NT2/D1 (cell line): ENCODE measurements around the gene FASTKD3.

Experiments
- DNase-seq: peaks from one replicate; pipeline ENCODE4 v3.0.0-alpha.2; 2011; ENCODE audit warnings: low read depth, low spot score
- H3K27me3 ChIP-seq: 2 replicates; pipeline ENCODE4 v1.6.0; 2011; ENCODE audit warnings: mild to moderate bottlenecking; ENCODE audit not compliant: insufficient read length, insufficient read depth
- H3K36me3 ChIP-seq: 2 replicates; pipeline ENCODE4 v1.6.1; 2011; ENCODE audit warnings: mild to moderate bottlenecking, low read length, mixed read lengths; ENCODE audit not compliant: insufficient read depth, insufficient read length
- H3K4me1 ChIP-seq: 2 replicates; pipeline ENCODE4 v1.5.1; 2011; ENCODE audit not compliant: insufficient read depth, insufficient read length
- H3K4me3 ChIP-seq: 2 replicates; pipeline ENCODE4 v1.5.1; 2011; ENCODE audit warnings: low read depth; ENCODE audit not compliant: insufficient read length
- H3K9ac ChIP-seq: 2 replicates; pipeline ENCODE4 v1.6.0; 2011; ENCODE audit warnings: low read depth; ENCODE audit not compliant: insufficient read length
- H3K9me3 ChIP-seq: 2 replicates; pipeline ENCODE4 v1.5.1; 2011; ENCODE audit warnings: mild to moderate bottlenecking, low read length; ENCODE audit not compliant: insufficient read depth
- SUZ12 ChIP-seq: IDR thresholded peaks from 2 replicates; pipeline ENCODE4 v1.6.1; 2011; ENCODE audit not compliant: insufficient read length, insufficient read depth; ENCODE audit errors: extremely low read depth
- YY1 ChIP-seq: IDR thresholded peaks from 2 replicates; pipeline ENCODE4 v1.6.1; 2011; ENCODE audit not compliant: insufficient read length, insufficient read depth
- ZNF274 ChIP-seq: IDR thresholded peaks from 2 replicates; pipeline ENCODE4 v1.6.1; 2011; ENCODE audit warnings: mild to moderate bottlenecking, low read depth, low read length

FASTKD3 gene

GRCh38 chr5:7848296-7848695, 20.5 kb downstream of the FASTKD3 start:
- Histone ChIP-seq H3K4me3 (no peak overlapping the region), H3K9ac (no peak overlapping the region), H3K9me3 (peaks cover 4% of the 10 kb centered on the region; the same call in 1 of the 2 replicates), H3K36me3 (no peaks in the 10 kb centered on the region), H3K4me1 (no peaks in the 10 kb centered on the region), H3K27me3 (peaks cover 17% of the 10 kb centered on the region)
- no peak for DNase-seq
- TF ChIP-seq ZNF274 (no peak), YY1 (no peak), SUZ12 (no peak)

- TF ChIP-seq ZNF274 (no peak), YY1 (no peak), SUZ12 (no peak)
- Histone ChIP-seq H3K27me3 (peaks cover 17% of the 10 kb centered on the region), H3K9ac (no peak overlapping the region), H3K4me1 (no peaks in the 10 kb centered on the region), H3K9me3 (no peaks in the 10 kb centered on the region; the same call in 1 of the 2 replicates), H3K4me3 (no peak overlapping the region), H3K36me3 (no peaks in the 10 kb centered on the region)
- no peak for DNase-seq
These were observed 22.5 kb downstream of the FASTKD3 start for GRCh38 chr5:7846327-7846726.

GRCh38 chr5:7845557-7845956, 23.3 kb downstream of the FASTKD3 start:
- H3K36me3 ChIP-seq = no peaks in the 10 kb centered on the region
- H3K9ac ChIP-seq = no peak overlapping the region
- H3K4me1 ChIP-seq = no peaks in the 10 kb centered on the region
- no peaks in the 10 kb centered on the region for H3K9me3 ChIP-seq
- H3K27me3 ChIP-seq = peaks cover 17% of the 10 kb centered on the region
- no peak for DNase-seq
- no peak overlapping the region for H3K4me3 ChIP-seq
- TF ChIP-seq SUZ12 (no peak), ZNF274 (no peak), YY1 (no peak)

GRCh38 chr5:7844901-7845300, 23.9 kb downstream of the FASTKD3 start:
- Histone ChIP-seq H3K9me3 (no peaks in the 10 kb centered on the region), H3K4me3 (no peak overlapping the region), H3K27me3 (peaks cover 17% of the 10 kb centered on the region), H3K9ac (no peak overlapping the region), H3K36me3 (no peaks in the 10 kb centered on the region), H3K4me1 (no peaks in the 10 kb centered on the region)
- DNase-seq = no peak
- TF ChIP-seq YY1 = no peak
- no peak for TF ChIP-seq ZNF274
- TF ChIP-seq SUZ12 = no peak

- H3K4me1 ChIP-seq = no peaks in the 10 kb centered on the region
- no peak overlapping the region for H3K9ac ChIP-seq
- no peak for DNase-seq
- H3K27me3 ChIP-seq = no peaks in the 10 kb centered on the region
- no peaks in the 10 kb centered on the region for H3K9me3 ChIP-seq
- H3K36me3 ChIP-seq = no peaks in the 10 kb centered on the region
- TF ChIP-seq SUZ12 (no peak), YY1 (no peak), ZNF274 (no peak)
- H3K4me3 ChIP-seq = no peak overlapping the region
These were observed 26.3 kb downstream of the FASTKD3 start for GRCh38 chr5:7842531-7842930.

DNA sequence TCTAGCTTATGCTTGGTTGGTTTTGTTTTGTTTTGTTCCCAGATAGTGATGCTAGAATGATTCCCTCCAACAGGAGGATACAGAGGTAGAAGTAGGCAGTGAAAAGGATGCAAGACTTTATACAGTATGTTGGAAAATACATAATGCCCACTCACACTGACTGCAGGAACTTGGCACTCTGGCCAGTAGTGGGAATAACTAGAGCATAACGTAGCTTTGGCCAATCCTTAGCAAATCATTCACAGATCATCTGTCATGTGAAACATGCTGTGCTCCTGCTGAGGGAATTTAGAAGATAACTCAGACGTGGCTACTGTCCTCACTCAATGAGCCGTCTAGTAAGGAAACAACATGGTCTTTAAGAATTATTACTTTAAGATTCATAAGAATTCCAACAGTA, 31.4 kb downstream of the FASTKD3 start:
- no peaks in the 10 kb centered on the region for H3K9me3 ChIP-seq
- no peaks in the 10 kb centered on the region for H3K27me3 ChIP-seq
- H3K4me3 ChIP-seq = no peak overlapping the region
- DNase-seq = no peak
- no peaks in the 10 kb centered on the region for H3K36me3 ChIP-seq
- no peaks in the 10 kb centered on the region for H3K4me1 ChIP-seq
- no peak for TF ChIP-seq ZNF274
- no peak for TF ChIP-seq YY1
- no peak for TF ChIP-seq SUZ12
- H3K9ac ChIP-seq = no peak overlapping the region

DNA sequence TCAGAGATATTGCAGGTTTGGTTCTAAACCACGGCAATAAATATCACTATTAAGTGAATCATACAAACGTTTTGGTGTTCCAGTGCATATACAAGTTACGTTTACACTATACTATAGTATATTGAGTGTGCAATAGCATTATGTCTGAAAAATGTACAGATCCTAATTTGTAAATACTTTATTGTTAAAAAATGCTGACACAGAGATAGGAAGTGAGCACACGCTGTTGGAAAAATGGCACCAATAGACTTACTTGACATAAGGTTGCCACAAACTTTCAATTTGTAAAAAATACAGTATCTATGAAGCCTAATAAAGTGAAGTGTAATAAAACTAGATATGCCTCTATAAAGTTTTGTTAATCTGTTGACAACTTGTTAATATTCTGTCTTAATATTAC, 33.8 kb downstream of the FASTKD3 start:
- Histone ChIP-seq H3K9me3 (no peaks in the 10 kb centered on the region), H3K36me3 (no peaks in the 10 kb centered on the region), H3K9ac (no peak overlapping the region), H3K4me1 (no peaks in the 10 kb centered on the region), H3K4me3 (no peak overlapping the region), H3K27me3 (no peaks in the 10 kb centered on the region)
- DNase-seq = no peak
- TF ChIP-seq SUZ12 (no peak), YY1 (no peak), ZNF274 (no peak)

GRCh38 chr5:7828269-7828668, 40.6 kb downstream of the FASTKD3 start:
- H3K4me1 ChIP-seq = no peaks in the 10 kb centered on the region
- H3K4me3 ChIP-seq = no peak overlapping the region
- H3K36me3 ChIP-seq = peaks cover 6% of the 10 kb centered on the region
- no peaks in the 10 kb centered on the region for H3K27me3 ChIP-seq
- no peak for DNase-seq
- TF ChIP-seq SUZ12 (no peak), ZNF274 (no peak), YY1 (no peak)
- no peak overlapping the region for H3K9ac ChIP-seq
- H3K9me3 ChIP-seq = no peaks in the 10 kb centered on the region
